ENCODE measurements around the gene ARHGEF40.

- TF ChIP-seq CTCF (IDR thresholded peaks at IDR 0.05) (no peak), EP300 (IDR thresholded peaks at IDR 0.05) (no peak), POLR2A (IDR thresholded peaks at IDR 0.05) (no peak)
These were observed 21.5 kb upstream of the ARHGEF40 start for GRCh38 chr14:21048638-21049037.
